ENCODE measurements around the gene RSBN1L.

The RSBN1L gene

DNA sequence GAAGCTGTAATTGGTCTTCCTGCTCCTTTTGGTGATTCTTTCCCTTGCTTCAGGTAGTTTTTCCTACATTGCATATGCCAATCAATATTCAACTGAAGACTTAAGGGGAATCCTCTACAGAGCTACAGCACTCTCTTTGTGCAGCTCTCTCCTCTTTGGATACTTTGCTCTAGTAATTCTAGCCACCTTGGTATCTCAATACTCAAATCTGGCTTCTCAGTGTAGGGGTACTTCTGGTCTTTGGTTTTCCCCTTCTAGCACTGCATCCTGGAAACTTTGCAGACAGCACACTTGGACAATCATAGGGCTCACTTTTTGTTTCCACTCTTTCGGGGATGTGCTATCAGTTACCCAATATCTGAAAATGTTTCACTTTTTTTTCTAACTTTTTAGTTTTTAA lies 112.3 kb downstream of the RSBN1L start:
- DNase-seq (ENCODE audit: low read depth): no peak

- DNase-seq (ENCODE audit: low read depth): no peak
These were observed 115.4 kb downstream of the RSBN1L start for GRCh38 chr7:77811516-77812289.

DNA sequence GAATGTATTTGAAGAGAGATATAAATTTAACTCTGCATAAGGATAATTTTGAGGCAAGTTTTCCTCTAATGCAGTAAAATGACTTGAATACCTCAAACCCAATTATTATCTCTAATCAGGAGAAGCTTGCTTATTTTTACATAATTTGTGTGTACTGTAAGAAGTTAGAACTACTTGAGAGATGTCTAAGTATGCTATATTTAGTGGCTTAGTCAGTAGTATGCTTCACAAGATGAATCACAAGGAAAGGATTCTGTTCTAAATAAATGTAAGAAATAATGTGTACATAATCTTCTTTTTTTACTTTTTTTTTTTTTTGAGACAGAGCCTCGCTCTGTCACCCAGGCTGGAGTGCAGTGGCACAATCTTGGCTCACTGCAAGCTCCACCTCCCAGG lies 116.0 kb downstream of the RSBN1L start:
- DNase-seq (ENCODE audit: low read depth): no peak

- DNase-seq (ENCODE audit: low read depth): no peak
These were observed 116.9 kb downstream of the RSBN1L start for GRCh38 chr7:77813180-77813579.

- DNase-seq (ENCODE audit: low read depth): no peak
These were observed 122.8 kb downstream of the RSBN1L start for GRCh38 chr7:77819021-77819420.

DNA sequence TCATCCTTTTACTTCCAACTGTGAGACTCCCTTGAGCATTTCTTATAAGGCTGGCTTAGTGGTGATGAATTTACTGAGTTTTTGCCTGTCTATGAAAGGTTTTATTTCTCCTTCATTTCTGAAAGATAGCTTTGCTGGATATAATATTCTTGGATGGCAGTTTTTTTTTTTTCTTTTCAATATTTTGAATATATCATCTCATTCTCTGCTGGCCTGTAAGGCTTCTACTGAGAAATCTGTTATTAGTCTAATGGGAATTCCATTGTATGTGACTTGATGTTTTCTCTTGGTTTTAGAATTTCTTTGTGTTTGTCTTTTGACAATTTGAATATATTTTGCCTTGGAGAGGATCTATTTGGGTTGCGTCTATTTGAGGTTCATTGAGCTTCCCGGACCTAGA lies 124.7 kb downstream of the RSBN1L start:
- DNase-seq (ENCODE audit: low read depth): no peak

GRCh38 chr7:77822269-77822668 lies 126.0 kb downstream of the RSBN1L start:
- DNase-seq (ENCODE audit: low read depth): no peak

GRCh38 chr7:77823787-77824186 lies 127.5 kb downstream of the RSBN1L start:
- DNase-seq (ENCODE audit: low read depth): no peak

DNA sequence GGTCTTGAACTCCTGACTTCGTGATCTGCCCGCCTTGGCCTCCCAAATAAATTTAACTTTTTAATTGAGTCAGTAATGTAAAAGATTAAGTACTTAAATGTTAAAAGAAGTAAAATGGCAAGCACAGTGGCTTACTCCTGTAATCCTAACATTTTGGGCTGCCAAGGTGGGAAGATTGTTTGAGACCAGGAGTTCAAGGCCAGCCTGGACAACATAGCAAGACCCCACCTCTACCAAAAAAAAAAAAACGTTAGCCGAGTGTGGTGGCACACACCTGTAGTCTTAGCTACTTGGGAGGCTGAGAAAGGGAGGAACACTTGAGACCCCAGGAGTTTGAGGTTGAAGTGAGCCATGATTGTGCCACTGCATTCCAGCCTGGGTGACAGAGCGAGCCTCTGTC lies 128.4 kb downstream of the RSBN1L start:
- DNase-seq (ENCODE audit: low read depth): no peak

- no peak for DNase-seq (ENCODE audit: low read depth)
These were observed 128.9 kb downstream of the RSBN1L start for GRCh38 chr7:77825131-77825530.

DNA sequence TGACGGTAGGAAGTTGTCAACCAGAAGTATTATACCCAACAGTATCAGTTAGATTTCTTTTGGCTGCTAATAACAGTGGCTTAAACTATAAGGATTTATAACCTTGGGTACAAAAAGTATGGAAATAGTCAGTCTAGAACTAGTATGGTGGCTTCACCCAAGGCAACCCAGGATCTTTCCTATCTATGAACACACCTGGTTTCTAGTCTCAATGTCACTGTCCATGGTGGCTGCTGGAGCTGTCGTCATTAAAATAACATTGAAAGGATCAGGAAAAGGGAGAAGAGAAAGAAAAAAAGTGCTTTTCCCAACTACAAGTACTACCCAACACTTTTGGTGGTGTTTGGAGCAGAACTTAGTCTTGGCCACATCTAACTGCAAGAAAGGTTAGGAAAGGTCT lies 130.0 kb downstream of the RSBN1L start:
- no peak for DNase-seq (ENCODE audit: low read depth)

DNA sequence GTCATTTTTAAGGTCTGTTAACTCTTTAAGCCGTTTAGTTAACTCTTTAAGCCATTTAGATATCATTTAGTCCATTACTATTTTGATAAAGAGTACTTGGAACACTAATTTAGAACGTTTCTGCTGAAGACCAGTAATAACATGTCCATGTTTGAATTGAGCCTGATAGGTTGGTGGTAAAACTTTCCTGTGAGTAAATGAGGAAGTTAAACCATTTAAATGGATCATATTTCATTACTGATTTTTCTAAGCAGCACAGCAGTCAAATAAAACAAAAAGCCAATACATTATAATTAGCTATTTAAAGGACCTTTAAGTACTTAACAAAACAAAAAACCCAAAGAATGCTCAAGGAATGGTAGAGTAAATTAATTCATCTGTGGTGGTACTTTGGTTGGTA lies 131.7 kb downstream of the RSBN1L start:
- no peak for DNase-seq (ENCODE audit: low read depth)

GRCh38 chr7:77830649-77831355 lies 134.5 kb downstream of the RSBN1L start:
- no peak for DNase-seq (ENCODE audit: low read depth)

GRCh38 chr7:77831481-77831880 lies 135.2 kb downstream of the RSBN1L start:
- DNase-seq (ENCODE audit: low read depth): no peak

DNA sequence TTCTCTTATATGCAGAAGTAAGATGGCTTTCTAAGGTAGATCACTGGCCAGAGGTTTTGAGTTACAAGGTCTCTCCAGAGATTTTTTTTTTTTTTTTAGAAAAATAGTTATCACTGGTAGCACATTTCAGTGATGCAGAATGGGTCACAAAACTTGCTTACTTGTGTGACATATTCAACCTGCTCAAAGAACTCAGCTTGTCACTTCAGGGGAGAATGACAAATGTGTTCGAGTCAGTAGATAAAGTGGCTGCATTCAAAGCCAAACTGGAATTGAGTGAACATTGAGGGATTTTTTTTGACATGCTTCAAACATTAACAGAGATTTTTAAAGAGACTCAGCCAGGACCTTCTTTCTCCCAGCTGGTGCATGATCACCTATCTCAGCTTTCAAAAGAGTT lies 135.7 kb downstream of the RSBN1L start:
- no peak for DNase-seq (ENCODE audit: low read depth)

Data from stimulated activated CD4-positive, alpha-beta T cell treated with anti-CD3 and anti-CD28 coated beads, Interleukin-2, amount 100 ng/mL, for 4 hours (primary cell).